GM12878 (cell line): ENCODE data around the gene NKTR. TPM values are rescaled to one million over a fixed set of nuclear protein-coding genes. Genes with fewer than 3 reads are reported as not detected.

Source experiments
- ATAC-seq: fragments of 200-7000 bp; cut with Tn5 transposase; 3 replicates; pipeline ENCODE4 v1.9.1; 2020; ENCODE audit warnings: mild to moderate bottlenecking, moderate library complexity
- BruUV-seq: library from RNA; stranded (reverse); fragments of 400-500 nt; replicated peaks from 2 replicates; lab custom pipeline; 2021; lab: Mats Ljungman, UMichigan
- CTCF ChIA-PET: fragments of 300-600 bp; sonication (Branson Sonifier 250); formaldehyde crosslinking; extraction: SDS; loops from one replicate; lab custom pipeline; 2021; ENCODE audit warnings: inconsistent platforms; lab: Yijun Ruan, JAX
- POLR2A ChIA-PET: fragments of 350-600 bp; formaldehyde crosslinking; extraction: SDS; loops from one replicate; lab custom pipeline; 2021; ENCODE audit warnings: inconsistent platforms; lab: Charles Lee
- RAD21 ChIA-PET: fragments of 300-600 bp; sonication (Branson Sonifier 250); formaldehyde crosslinking; loops from one replicate; lab custom pipeline; 2023; ENCODE audit warnings: antibody characterized with exemption; ENCODE audit not compliant: unreplicated experiment; lab: Charles Lee
- SMC1A ChIA-PET: fragments of 300-600 bp; sonication (Branson Sonifier 250); formaldehyde crosslinking; loops from one replicate; lab custom pipeline; 2023; ENCODE audit not compliant: unreplicated experiment, uncharacterized antibody; lab: Charles Lee
- DNase-seq: peaks from one replicate; pipeline ENCODE4 v3.0.0-alpha.2; 2011; ENCODE audit warnings: low read depth, low spot score
- FAIRE-seq: peaks from 3 replicates; lab custom pipeline; 2011; peaks lifted over from hg19 to GRCh38; lab: Jason Lieb, UNC
- H2AFZ ChIP-seq: 2 replicates; pipeline ENCODE4 v1.6.0; 2011; ENCODE audit warnings: low read depth, low read length, control low read depth; ENCODE audit not compliant: control insufficient read depth
- H3K27ac ChIP-seq: 2 replicates; pipeline ENCODE4 v1.5.1; 2011; ENCODE audit warnings: control low read depth; ENCODE audit not compliant: control insufficient read depth, insufficient read depth
- H3K27me3 ChIP-seq, 2 experiments: replicated peaks in 1 of 2; 2 replicates each; pipeline versions ENCODE4 v1.6.0 to v1.6.1; 2011; ENCODE audit warnings: low read length in 1 of 2; ENCODE audit not compliant: control insufficient read depth in 2 of 2, insufficient read depth in 2 of 2
- H3K36me3 ChIP-seq, 2 experiments: 2 replicates each; pipeline ENCODE4 v1.5.1; 2011; ENCODE audit warnings: low read length in 1 of 2; ENCODE audit not compliant: control insufficient read depth in 2 of 2, insufficient read depth in 2 of 2
- H3K4me1 ChIP-seq: 2 replicates; pipeline ENCODE4 v1.6.1; 2011; ENCODE audit warnings: mild to moderate bottlenecking, low read length, moderate library complexity, mixed read lengths; ENCODE audit not compliant: control insufficient read depth, insufficient read depth
- H3K4me2 ChIP-seq: 2 replicates; pipeline ENCODE4 v1.6.0; 2011; ENCODE audit warnings: control low read depth; ENCODE audit not compliant: control insufficient read depth, insufficient read depth
- H3K4me3 ChIP-seq: fragments of 200-600 bp; sonication (generic); 2 replicates; pipeline ENCODE4 v1.5.1; 2016
- H3K79me2 ChIP-seq: 2 replicates; pipeline ENCODE4 v1.6.0; 2011; ENCODE audit warnings: low read length; ENCODE audit not compliant: control insufficient read depth, insufficient read depth
- H3K9ac ChIP-seq: 2 replicates; pipeline ENCODE4 v1.8.0; 2011; ENCODE audit warnings: low read length, control low read depth, mixed read lengths; ENCODE audit not compliant: control insufficient read depth, insufficient read depth
- H3K9me3 ChIP-seq: replicated peaks from 3 replicates; pipeline ENCODE4 v1.5.1; 2011; ENCODE audit warnings: mild to moderate bottlenecking, low read length; ENCODE audit not compliant: control insufficient read depth, insufficient read depth
- H4K20me1 ChIP-seq: 2 replicates; pipeline ENCODE4 v1.6.0; 2011; ENCODE audit not compliant: control insufficient read depth, insufficient read depth
- BCL11A ChIP-seq: IDR thresholded peaks from 2 replicates; pipeline ENCODE4 v1.6.1; 2011; ENCODE audit warnings: low read depth, low read length
- CBFB ChIP-seq: IDR thresholded peaks from 2 replicates; pipeline ENCODE4 v1.6.1; 2016; ENCODE audit warnings: antibody characterized with exemption, low read depth
- CBX5 ChIP-seq: sonication (generic); IDR thresholded peaks from 2 replicates; pipeline ENCODE4 v1.6.1; 2016; ENCODE audit warnings: low read depth, moderate library complexity, mild to moderate bottlenecking, inconsistent platforms
- E2F8 ChIP-seq: fragments of 450-650 bp; IDR thresholded peaks from 2 replicates; pipeline ENCODE4 v1.6.1; 2018; ENCODE audit warnings: mild to moderate bottlenecking, low read depth, moderate library complexity; ENCODE audit not compliant: partially characterized antibody
- IRF4 ChIP-seq: IDR thresholded peaks from 2 replicates; pipeline ENCODE4 v1.6.1; 2011; ENCODE audit warnings: low read depth, low read length
- RAD51 ChIP-seq: fragments of 450-650 bp; IDR thresholded peaks from 2 replicates; pipeline ENCODE4 v1.6.1; 2016; ENCODE audit warnings: moderate library complexity, mild to moderate bottlenecking, inconsistent platforms
- ZBTB4 ChIP-seq: fragments of 450-650 bp; formaldehyde crosslinking; IDR thresholded peaks from 2 replicates; pipeline ENCODE4 v1.4.0; 2022; ENCODE audit warnings: mild to moderate bottlenecking, moderate library complexity
- WGBS: methylation state at CpG from one replicate; pipeline ENCODE4 v1.1.6; 2016; ENCODE audit warnings: low lambda C conversion rate; ENCODE audit not compliant: insufficient replicate concordance, insufficient coverage; ENCODE audit errors: missing lambda C conversion rate; 5-methylcytosine and 5-hydroxymethylcytosine counted together
- in situ Hi-C: fragments of 300-500 bp; cut with MboI; formaldehyde crosslinking; loops from 9 replicates; pipeline ENCODE4 v1.14.3; 2018; ENCODE audit warnings: mixed read lengths
- intact Hi-C: fragments of 100-400 bp; cut with micrococcal nuclease; formaldehyde crosslinking; loops from one replicate; pipeline ENCODE4 v1.14.2; 2022; ENCODE audit not compliant: unreplicated experiment
- polyA plus RNA-seq, 11 experiments: library from polyadenylated mRNA; depleted of rRNA in 4 of 11; unstranded in 6 of 11; stranded (reverse) in 5 of 11; fragments of >200 nt; fragmentation: Nextera tagmentation in 4 of 11; fragmentation: Illumina TruSeq in 1 of 11; extraction: Ambion mirVana in 4 of 11; extraction: Trizol in 1 of 11; gene quantifications; 1 replicate in 1 of 11; 2 replicates in 10 of 11; pipeline versions ENCODE4 v1.2.1 to v1.2.3, GENCODE V29; 2011 to 2016; ENCODE audit warnings: inconsistent platforms in 2 of 11, missing spikeins in 2 of 11, low read depth in 1 of 11
- total RNA-seq, 4 experiments: library from RNA; depleted of rRNA in 3 of 4; stranded (reverse); fragments of >200 nt in 3 of 4; fragmentation: Illumina TruSeq in 1 of 4; extraction: Trizol in 1 of 4; gene quantifications; 2 replicates each; pipeline versions ENCODE4 v1.2.1 to v1.2.3, GENCODE V29; 2013 to 2021
- TF ChIP-seq, protein P1 (sequence below): fragments of 450-650 bp; IDR thresholded peaks from 2 replicates; pipeline ENCODE4 v1.6.1; 2016; ENCODE audit warnings: mild to moderate bottlenecking, moderate library complexity, borderline replicate concordance

The NKTR gene
- total and polyA plus RNA-seq, 10 of the 15 experiments (the other 5 are each of a cell fraction or from before 2014, with no cell fraction given): 15.3 to 91.9 (median 55.3) TPM

DNA sequence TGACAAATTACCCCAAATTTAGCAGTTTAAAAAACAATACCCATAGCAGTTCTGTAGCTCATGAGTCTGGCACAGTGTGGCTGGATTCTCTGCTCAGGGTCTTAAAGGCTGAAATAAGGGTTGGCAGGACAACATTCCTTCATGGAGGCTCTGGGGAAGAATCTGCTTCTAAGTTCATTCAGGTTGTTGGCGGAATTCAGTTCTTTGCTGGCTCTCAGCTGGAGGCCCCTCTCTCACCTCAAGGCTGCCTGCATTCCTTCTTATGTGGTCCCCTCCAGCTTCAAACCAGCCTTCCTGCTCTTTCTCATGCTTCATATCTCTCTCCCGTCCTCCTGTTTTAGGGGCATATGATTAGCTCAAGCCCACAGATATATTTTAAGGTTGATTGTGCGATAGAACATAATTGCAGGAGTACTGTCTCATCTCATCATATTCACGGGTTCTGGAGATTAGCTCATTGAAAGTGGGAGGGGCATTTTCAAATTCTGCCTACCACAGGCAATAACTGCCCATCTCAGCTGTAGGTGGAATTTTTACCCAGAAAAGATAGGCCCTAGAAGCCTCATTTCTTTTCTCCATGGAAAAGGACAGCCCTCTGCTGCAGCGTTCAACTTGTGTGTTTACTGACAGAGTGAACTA lies 47.5 kb downstream of the NKTR start:
- H3K4me3 ChIP-seq: no peak overlapping the region
- 95% methylated on average over 5 of the region's 5 CpGs for WGBS
- H3K36me3 ChIP-seq: peaks cover 7 to 29% of the 10 kb centered on the region in 2 experiments
- H3K9me3 ChIP-seq: no peaks in the 10 kb centered on the region
- no peaks in the 10 kb centered on the region for H3K27me3 ChIP-seq
- ChIA-PET CTCF (interaction anchor here (1.1 to 1.3 kb wide), 4 partner anchors 10 to 101 kb away, joined by 3 read pairs; no protein-coding TSS in a partner anchor), SMC1A (interaction anchor here (0.9 to 2.2 kb wide), 5 partner anchors 11 to 76 kb away, joined by 3 to 5 read pairs (median 4); no protein-coding TSS in a partner anchor), POLR2A (interaction anchor here (0.5 to 1.0 kb wide), 2 partner anchors 12 to 20 kb away, joined by 3 to 4 read pairs; no protein-coding TSS in a partner anchor), RAD21 (no interaction called here)
- DNase-seq (no peak), FAIRE-seq (no peak), ATAC-seq (no peak)
- peaks cover 8% of the 10 kb centered on the region for H3K4me1 ChIP-seq
- intact Hi-C loops: no loop called here
- no peak overlapping the region for H3K9ac ChIP-seq
- H4K20me1 ChIP-seq: no peaks in the 10 kb centered on the region
- no peak overlapping the region for H2AFZ ChIP-seq
- TSS peak; percentile 64 for BruUV-seq
- in situ Hi-C loops: no loop called here
- no peaks in the 10 kb centered on the region for H3K79me2 ChIP-seq
- H3K27ac ChIP-seq: no peak overlapping the region
- H3K4me2 ChIP-seq: no peak overlapping the region
- TF ChIP-seq IRF4: no peak
- TF ChIP-seq, protein P1, sequence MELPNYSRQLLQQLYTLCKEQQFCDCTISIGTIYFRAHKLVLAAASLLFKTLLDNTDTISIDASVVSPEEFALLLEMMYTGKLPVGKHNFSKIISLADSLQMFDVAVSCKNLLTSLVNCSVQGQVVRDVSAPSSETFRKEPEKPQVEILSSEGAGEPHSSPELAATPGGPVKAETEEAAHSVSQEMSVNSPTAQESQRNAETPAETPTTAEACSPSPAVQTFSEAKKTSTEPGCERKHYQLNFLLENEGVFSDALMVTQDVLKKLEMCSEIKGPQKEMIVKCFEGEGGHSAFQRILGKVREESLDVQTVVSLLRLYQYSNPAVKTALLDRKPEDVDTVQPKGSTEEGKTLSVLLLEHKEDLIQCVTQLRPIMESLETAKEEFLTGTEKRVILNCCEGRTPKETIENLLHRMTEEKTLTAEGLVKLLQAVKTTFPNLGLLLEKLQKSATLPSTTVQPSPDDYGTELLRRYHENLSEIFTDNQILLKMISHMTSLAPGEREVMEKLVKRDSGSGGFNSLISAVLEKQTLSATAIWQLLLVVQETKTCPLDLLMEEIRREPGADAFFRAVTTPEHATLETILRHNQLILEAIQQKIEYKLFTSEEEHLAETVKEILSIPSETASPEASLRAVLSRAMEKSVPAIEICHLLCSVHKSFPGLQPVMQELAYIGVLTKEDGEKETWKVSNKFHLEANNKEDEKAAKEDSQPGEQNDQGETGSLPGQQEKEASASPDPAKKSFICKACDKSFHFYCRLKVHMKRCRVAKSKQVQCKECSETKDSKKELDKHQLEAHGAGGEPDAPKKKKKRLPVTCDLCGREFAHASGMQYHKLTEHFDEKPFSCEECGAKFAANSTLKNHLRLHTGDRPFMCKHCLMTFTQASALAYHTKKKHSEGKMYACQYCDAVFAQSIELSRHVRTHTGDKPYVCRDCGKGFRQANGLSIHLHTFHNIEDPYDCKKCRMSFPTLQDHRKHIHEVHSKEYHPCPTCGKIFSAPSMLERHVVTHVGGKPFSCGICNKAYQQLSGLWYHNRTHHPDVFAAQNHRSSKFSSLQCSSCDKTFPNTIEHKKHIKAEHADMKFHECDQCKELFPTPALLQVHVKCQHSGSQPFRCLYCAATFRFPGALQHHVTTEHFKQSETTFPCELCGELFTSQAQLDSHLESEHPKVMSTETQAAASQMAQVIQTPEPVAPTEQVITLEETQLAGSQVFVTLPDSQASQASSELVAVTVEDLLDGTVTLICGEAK: no peak
- TF ChIP-seq CBX5: no peak
- no peak for TF ChIP-seq E2F8
- TF ChIP-seq RAD51: no peak
- TF ChIP-seq ZBTB4 (CRISPR knock-in tag): no peak
- TF ChIP-seq BCL11A: no peak
- no peak for TF ChIP-seq CBFB
